Lung (tissue), 12 donors: Measurements from ENCODE around the gene QRICH2. TPM values are rescaled to one million over a fixed set of nuclear protein-coding genes. Genes with fewer than 3 reads are reported as not detected.

ENCODE experiments used
- ATAC-seq: fragments of 200-7000 bp; cut with Tn5 transposase; one replicate; pipeline ENCODE4 v1.9.1; 2020; ENCODE audit warnings: moderate number of reproducible peaks; ENCODE audit not compliant: insufficient read depth, low FRiP score
- DNase-seq, 3 donors: peaks; one replicate each; pipeline ENCODE4 v3.0.0-alpha.2; 2013 to 2017
- H3K27ac ChIP-seq, 2 donors: one replicate each; pipeline ENCODE4 v1.5.1; 2013; ENCODE audit warnings: mild to moderate bottlenecking in 2 of 2, moderate library complexity in 2 of 2, control low read depth in 1 of 2, inconsistent platforms in 1 of 2, low read depth in 1 of 2, low read length in 1 of 2
- H3K27me3 ChIP-seq, 3 donors: one replicate each; pipeline ENCODE4 v1.5.1; 2013; ENCODE audit warnings: low read length in 2 of 3; ENCODE audit not compliant: control insufficient read depth in 3 of 3, insufficient read depth in 3 of 3
- H3K36me3 ChIP-seq, 4 donors: one replicate each; pipeline ENCODE4 v1.5.1; 2013; ENCODE audit warnings: low read length in 4 of 4, mild to moderate bottlenecking in 1 of 4, moderate library complexity in 1 of 4; ENCODE audit not compliant: control insufficient read depth in 4 of 4, insufficient read depth in 4 of 4
- H3K4me1 ChIP-seq, 5 donors: one replicate each; pipeline ENCODE4 v1.5.1; 2013; ENCODE audit warnings: low read length in 5 of 5, mild to moderate bottlenecking in 2 of 5, moderate library complexity in 1 of 5; ENCODE audit not compliant: control insufficient read depth in 5 of 5, insufficient read depth in 5 of 5
- H3K4me3 ChIP-seq: one replicate; pipeline ENCODE4 v1.5.1; 2013; ENCODE audit warnings: mild to moderate bottlenecking, control low read depth, moderate library complexity
- H3K9ac ChIP-seq, 2 donors: one replicate each; pipeline ENCODE4 v1.5.1; 2013; ENCODE audit warnings: low read length in 2 of 2, control low read depth in 1 of 2; ENCODE audit not compliant: insufficient read depth in 1 of 2
- H3K9me3 ChIP-seq, 4 donors: one replicate each; pipeline ENCODE4 v1.5.1; 2013; ENCODE audit warnings: low read length in 3 of 4, mild to moderate bottlenecking in 1 of 4, moderate library complexity in 1 of 4; ENCODE audit not compliant: control insufficient read depth in 4 of 4, insufficient read depth in 3 of 4
- WGBS, 2 donors: extraction: QIAGEN DNeasy Blood & Tissue Kit; methylation state at CpG; one replicate each; pipeline ENCODE4 v1.1.7; 2013; 5-methylcytosine and 5-hydroxymethylcytosine counted together
- polyA plus RNA-seq, 2 donors: library from polyadenylated mRNA; stranded (reverse); fragments of 200-250 nt; gene quantifications; one replicate each; pipeline ENCODE4 v1.2.1, GENCODE V29; 2013
- total RNA-seq, 2 donors: library from RNA; depleted of rRNA in 1 of 2; stranded (reverse); fragments of >200 nt in 1 of 2; gene quantifications; one replicate each; pipeline ENCODE4 v1.2.1, GENCODE V29; 2014 to 2021
- TF ChIP-seq, protein P1 (sequence below): IDR thresholded peaks from 2 replicates; pipeline ENCODE4 v1.5.1; 2012; ENCODE audit warnings: mild to moderate bottlenecking; ENCODE audit errors: control extremely low read depth, extremely low read depth
- donor health status: control.
- donor health status: control.
- donor health status: Bipolar disorder and iron deficiency.
- donor health status: healthy.
- donor health status: DM: yes; HTN: yes; CAD: no.

Gene QRICH2
- total and polyA plus RNA-seq, 4 donors: 2.3 to 4.7 (median 2.7) TPM

DNA sequence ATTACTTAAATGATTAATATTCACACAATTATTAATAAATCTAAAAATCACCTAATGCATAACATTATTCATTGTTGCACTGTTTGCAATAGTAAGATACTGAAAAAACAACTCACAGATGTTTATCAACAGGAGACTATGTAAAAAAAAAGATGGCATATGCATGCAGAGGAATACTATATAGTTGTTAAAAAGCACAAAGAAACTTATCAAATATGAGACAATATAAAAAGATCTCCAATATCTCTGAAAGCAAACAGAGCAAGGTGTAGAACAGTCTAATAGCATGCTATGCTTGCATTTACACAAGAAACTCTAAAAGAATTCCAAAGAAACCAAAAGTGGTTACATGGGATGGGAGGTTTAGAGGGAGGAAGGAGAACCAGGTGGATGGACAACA lies 71.5 kb downstream of the QRICH2 start:
- Histone ChIP-seq H3K4me3 (no peak overlapping the region), H3K9ac (no peak overlapping the region), H3K27me3 (peaks cover 0 to 5% (median 0%) of the 10 kb centered on the region in 3 donors), H3K36me3 (no peaks in the 10 kb centered on the region), H3K9me3 (no peaks in the 10 kb centered on the region), H3K4me1 (peaks cover 0 to 18% (median 0%) of the 10 kb centered on the region in 5 donors), H3K27ac (no peak overlapping the region)
- DNase-seq (no peak), ATAC-seq (no peak)
- TF ChIP-seq, protein P1, sequence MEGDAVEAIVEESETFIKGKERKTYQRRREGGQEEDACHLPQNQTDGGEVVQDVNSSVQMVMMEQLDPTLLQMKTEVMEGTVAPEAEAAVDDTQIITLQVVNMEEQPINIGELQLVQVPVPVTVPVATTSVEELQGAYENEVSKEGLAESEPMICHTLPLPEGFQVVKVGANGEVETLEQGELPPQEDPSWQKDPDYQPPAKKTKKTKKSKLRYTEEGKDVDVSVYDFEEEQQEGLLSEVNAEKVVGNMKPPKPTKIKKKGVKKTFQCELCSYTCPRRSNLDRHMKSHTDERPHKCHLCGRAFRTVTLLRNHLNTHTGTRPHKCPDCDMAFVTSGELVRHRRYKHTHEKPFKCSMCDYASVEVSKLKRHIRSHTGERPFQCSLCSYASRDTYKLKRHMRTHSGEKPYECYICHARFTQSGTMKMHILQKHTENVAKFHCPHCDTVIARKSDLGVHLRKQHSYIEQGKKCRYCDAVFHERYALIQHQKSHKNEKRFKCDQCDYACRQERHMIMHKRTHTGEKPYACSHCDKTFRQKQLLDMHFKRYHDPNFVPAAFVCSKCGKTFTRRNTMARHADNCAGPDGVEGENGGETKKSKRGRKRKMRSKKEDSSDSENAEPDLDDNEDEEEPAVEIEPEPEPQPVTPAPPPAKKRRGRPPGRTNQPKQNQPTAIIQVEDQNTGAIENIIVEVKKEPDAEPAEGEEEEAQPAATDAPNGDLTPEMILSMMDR: no peak

DNA sequence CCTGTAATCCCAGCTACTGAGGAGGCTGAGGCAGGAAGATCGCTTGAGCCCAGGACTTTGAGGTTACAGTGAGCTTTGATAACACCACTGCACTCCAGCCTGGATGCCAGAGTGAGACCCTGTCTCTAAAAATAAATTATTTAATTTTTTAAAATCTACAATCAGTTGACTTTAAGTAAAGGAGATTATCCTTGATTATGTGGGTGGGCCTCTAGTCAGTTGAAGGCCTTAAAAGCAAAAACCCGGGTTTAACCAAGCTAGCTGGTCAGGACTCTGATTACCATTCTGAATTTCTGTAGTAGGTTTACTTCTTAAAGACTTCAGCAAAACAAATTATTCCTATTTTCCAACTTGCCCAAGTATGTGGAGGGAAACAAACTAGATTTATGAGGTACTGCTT lies 72.2 kb downstream of the QRICH2 start:
- TF ChIP-seq, protein P1: no peak
- Histone ChIP-seq H3K27me3 (peaks cover 0 to 5% (median 0%) of the 10 kb centered on the region in 3 donors), H3K4me3 (no peak overlapping the region), H3K9me3 (no peaks in the 10 kb centered on the region), H3K9ac (no peak overlapping the region), H3K36me3 (no peaks in the 10 kb centered on the region), H3K4me1 (peaks cover 0 to 11% (median 0%) of the 10 kb centered on the region in 5 donors), H3K27ac (no peak overlapping the region)
- DNase-seq: no peak
- WGBS, 2 donors: 94 to 95% methylated on average over 2 of the region's 2 CpGs
- ATAC-seq: no peak

DNA sequence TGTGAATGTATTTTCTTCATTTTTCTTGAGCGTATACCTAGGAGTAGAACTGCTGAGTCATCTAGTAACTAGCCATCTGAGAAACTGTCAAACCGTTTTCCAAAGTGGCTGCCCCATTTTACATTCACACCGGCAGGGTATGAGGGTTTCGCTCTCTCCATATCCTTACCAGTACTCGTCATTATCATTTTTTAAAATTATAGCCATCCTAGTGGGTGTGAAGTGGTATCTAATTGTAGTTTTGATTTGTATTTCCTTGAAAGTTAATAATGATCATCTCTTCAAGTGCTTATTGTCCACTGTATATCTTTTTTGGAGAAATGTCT lies 73.8 kb downstream of the QRICH2 start:
- Histone ChIP-seq H3K36me3 (no peaks in the 10 kb centered on the region), H3K27me3 (peaks cover 0 to 5% (median 0%) of the 10 kb centered on the region in 3 donors), H3K4me3 (no peak overlapping the region), H3K4me1 (peaks cover 0 to 5% (median 0%) of the 10 kb centered on the region in 5 donors), H3K9ac (no peak overlapping the region), H3K27ac (no peak overlapping the region), H3K9me3 (no peaks in the 10 kb centered on the region)
- WGBS, 2 donors: 79 to 80% methylated on average over 5 of the region's 5 CpGs
- TF ChIP-seq, protein P1: no peak
- no peak for ATAC-seq
- DNase-seq: no peak

DNA sequence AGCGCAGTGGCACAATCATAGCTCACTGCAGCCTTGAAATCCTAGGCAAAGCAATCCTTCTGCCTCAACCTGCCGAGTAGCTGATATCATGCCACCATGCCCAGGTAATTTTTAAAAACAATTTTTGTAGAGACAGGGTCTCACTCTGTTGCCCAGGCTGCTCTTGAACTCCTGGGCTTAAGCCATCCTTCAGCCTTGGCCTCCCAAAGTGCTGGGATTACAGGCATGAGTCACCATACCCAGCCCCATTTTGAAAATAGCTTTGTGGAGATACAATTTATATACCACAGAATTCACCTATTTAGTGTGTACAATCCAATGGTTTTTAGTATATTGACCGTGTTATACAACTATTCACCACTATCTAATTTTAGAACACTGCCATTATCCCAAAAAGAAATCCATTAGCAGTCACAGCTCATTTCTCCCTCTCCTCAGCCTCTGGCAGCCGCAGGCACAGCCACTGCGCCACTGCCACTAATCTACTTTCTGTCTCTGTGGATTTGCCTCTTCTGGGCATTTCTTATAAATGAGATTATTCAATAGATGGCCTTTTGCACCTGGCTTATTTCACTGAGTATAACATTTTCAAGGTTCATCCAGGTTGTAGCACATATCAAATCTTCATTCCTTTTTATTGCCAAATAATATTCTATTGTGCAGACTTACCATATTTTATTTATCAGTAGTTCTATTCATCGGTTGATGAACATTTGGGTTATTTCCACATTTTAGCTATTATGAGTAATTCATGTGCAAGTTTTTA lies 74.3 kb downstream of the QRICH2 start:
- H3K36me3 ChIP-seq: no peaks in the 10 kb centered on the region
- TF ChIP-seq, protein P1: no peak
- H3K4me1 ChIP-seq: peaks cover 0 to 5% (median 0%) of the 10 kb centered on the region in 5 donors
- no peak overlapping the region for H3K4me3 ChIP-seq
- H3K27ac ChIP-seq: no peak overlapping the region
- DNase-seq: no peak
- no peak for ATAC-seq
- H3K27me3 ChIP-seq: peaks cover 0 to 5% (median 0%) of the 10 kb centered on the region in 3 donors
- WGBS, 2 donors: 93 to 95% methylated on average over 6 of the region's 6 CpGs
- no peak overlapping the region for H3K9ac ChIP-seq
- no peaks in the 10 kb centered on the region for H3K9me3 ChIP-seq
